HG03064 (cell line): ENCODE data around the gene PCDH15.

Source experiments
- ATAC-seq: cut with Tn5 transposase; IDR thresholded peaks from one replicate; pipeline ENCODE4 v1.9.1; 2021; ENCODE audit warnings: low read depth; ENCODE audit not compliant: unreplicated experiment

Gene PCDH15

DNA sequence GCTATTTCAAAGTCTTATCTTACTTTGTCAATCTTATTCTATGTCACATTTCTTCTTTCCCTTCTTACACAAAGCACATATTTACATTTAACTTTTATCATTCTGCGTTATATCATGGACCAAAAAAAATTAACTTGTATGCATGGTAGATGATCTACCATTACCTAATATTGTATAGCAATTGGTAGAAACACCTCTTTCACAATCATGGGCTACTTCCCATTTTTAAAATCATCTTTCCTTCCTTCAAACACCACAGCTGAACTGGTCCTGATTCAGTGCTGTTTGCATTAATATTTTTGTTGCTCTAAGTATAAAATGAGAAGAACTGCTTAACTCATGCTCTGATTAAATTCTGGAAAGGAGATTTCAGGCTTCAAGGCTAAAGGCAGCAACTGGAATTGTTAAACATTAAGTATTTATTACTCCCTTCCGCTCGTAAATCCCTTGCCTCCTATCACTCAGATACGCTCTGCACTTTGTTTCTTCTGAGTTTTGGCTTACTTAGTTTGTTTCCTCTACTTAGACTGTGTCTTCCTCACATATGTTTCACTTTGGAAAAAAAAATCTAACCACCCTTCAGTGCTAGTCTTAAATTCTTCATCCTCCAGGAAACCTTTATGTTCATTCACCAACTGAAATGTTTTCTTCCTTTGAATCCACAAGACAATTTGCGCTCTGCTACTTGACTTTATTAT lies 901.4 kb downstream of the PCDH15 start:
- no peak for ATAC-seq

DNA sequence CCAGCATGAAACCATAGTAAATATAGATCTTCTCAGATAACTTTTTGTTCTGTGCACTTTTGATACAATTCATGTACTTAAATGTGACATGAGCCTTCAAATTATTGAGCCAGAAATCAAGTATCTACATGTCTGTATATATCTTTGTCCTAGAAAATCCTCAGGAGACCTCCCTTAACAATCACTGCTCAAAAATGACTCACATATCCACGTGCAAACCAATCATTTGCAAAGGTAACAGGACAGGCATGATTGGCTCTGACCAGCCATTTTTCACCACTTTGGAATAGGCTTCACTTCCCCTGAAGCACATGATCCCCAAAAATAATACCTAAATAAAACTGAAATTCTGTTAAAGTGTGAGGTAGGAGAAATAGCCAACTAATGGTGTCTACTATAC lies 902.5 kb downstream of the PCDH15 start:
- ATAC-seq, result no peak

DNA sequence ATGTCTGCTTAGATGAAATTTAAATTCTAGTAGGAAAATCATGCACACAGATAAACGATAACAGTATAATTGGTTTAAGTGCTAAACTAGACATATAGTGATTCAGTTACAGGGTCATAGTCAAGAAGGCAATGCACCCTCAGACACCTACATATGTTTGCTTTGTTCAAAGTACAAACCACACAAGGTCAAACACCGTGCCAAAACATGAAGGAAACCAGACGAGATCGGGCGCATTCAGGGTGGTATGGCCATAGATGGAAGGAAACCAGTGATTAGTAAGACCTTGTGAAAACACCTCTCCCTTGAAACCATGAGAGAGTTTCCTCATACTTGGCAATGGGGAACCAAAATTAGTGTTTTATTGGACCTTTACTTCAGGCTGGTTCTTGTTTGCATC lies 906.9 kb downstream of the PCDH15 start:
- ATAC-seq, result no peak

DNA sequence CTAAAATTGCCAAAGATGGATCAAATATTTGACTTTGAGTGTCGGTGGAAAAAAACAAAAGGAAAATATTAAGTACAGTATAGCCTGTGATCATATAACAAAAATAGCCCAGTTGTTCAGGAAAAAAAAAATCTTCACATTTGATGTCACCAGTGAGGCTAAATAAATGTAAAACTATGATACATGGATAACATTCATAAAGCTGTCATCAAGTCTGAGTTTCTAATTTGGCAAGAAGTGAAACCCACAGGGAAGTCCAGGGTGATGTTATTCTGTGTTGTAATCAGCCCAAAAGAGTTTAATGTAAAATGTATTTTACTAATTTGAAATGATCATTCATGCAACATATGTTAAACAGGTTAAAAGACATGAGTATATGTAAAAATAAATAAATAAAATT lies 908.0 kb downstream of the PCDH15 start:
- no peak for ATAC-seq

DNA sequence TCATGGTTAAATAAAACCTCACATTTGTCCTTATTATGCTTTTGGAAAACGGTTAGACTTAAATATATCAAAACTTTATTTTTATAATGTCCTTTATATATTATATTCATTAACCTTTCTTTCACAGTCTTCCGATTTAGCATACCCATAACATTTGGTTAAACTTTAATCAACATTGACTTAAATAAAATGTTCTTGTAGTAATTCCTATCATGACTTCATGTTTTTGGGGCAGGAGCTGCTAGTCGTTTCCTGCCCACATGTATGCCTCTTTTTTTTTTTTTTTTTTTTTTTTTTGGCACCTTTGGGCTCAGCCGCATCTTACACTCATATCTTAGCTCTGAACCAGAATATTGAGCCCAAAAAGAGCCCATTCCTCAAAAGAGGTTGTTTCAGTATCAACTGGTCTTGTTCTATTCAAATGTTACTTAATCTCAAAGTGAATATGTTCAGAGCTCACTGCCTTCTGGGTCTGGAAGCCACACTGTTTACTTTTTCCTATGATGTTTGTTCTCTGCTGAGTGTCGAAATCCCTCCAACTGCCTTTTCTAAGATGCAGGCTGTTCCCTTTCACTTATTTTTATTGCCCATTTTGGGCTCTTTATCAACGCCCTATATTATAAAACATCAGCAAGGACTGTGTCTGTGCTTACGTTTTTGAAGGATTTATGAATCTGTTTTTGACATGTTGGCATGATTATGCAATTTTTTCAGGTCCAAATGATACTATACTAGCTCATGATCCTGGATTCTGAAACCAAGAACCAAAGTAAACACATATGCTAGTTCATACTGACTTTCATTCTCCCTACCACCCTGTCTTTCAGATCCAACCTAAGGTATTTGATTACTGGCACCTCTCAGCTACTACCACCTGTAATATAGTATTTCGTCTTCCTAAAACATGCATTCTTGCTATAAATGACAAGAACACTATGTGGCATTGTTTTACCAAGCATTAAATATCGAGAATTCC lies 914.4 kb downstream of the PCDH15 start:
- ATAC-seq, result no peak

DNA sequence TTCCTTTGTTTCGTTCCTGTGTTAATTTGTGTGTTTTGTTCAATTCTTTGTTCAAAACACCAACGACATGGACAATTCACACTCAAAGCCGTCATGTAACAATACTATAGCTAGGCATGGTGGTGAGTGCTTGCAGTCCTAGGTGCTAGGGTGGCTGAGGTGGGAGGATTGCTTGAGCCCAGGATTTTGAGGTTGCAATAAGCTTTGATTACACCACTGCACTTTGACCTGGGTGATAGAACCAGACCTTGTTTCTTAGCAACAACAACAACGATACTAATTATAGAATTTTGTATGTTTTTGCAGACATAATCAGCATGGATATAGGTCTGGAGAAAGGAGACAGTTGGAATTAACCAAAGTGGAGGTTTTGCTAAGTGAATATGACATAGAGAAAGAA lies 936.2 kb downstream of the PCDH15 start:
- ATAC-seq, result no peak

DNA sequence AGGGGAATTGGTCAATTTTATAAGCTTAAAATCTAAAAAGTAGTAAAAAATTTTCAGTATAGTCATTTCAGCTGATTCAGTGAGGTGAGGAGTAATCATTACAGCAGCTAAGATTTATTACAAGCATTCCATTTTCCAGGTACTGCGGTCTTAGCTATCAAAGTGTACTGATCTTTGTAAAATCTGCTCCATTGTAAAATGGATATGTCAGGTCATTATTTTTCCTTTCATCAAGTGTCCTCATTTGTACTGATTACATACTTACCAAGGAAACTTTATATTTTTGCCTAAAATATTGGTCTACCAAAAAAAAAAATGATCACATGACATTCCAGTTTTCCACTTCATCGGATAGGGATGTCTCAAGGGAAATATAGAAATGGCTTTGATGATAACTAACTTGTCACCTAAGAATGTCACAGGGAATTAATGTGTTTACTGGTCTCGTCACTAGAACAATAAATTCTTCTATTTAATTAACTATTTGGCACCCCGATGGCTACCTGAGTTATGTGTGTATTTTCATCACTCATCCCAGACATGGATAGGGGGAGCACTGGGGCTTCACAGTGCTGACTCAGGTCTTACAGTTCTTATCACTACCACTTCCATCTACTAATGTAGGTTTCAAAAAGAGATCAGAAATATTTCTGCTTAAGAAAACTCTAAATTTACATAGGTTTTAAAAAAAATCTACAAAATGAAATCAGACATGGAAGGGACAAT lies 948.4 kb downstream of the PCDH15 start:
- no peak for ATAC-seq

DNA sequence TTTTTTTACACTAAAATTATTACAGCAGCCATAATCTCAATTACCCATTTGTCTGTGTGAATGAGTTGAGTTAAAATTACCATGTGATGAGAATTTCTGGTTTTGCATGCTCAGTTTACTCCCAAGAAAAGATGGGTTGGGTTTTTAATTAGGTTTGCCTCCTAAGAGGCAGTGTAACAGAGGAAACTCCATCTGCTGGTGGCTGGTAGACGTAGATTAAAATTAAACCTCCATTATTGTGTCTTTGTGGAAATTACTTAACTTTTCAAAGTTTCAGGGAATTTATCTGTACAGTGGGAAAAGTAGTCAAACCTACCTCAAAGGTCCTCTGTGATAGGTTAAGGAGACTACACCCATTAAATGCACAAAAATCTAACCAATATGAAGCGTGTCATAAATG lies 954.2 kb downstream of the PCDH15 start:
- no peak for ATAC-seq

DNA sequence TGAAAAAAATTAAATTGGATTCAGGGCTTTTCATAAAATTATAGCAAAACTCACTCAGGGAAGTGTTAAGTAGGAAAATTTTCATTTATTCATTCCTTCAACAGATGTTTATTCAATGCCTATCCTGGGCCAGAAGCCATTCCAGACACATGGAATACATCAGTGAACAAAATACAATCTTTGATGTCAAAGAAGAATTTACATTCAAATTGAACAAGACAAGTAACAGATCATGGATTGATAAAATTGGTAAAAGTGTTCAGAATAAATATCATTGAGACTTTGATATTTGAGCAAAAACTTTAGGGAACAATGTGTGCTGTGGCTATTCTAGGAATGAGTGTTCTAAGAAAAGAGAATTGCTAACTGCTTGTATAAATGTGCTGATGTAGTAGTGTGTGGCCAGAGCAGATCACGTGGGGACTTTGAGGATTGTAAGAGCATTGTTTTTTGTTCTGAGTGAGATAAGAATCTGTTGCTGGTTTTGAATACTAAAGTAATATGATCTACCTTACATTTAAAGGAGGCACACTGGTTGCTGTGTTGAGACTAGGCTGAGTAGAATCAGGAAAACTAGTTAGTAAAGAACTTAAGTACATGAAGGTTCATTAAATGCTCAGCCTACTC lies 957.2 kb downstream of the PCDH15 start:
- no peak for ATAC-seq

DNA sequence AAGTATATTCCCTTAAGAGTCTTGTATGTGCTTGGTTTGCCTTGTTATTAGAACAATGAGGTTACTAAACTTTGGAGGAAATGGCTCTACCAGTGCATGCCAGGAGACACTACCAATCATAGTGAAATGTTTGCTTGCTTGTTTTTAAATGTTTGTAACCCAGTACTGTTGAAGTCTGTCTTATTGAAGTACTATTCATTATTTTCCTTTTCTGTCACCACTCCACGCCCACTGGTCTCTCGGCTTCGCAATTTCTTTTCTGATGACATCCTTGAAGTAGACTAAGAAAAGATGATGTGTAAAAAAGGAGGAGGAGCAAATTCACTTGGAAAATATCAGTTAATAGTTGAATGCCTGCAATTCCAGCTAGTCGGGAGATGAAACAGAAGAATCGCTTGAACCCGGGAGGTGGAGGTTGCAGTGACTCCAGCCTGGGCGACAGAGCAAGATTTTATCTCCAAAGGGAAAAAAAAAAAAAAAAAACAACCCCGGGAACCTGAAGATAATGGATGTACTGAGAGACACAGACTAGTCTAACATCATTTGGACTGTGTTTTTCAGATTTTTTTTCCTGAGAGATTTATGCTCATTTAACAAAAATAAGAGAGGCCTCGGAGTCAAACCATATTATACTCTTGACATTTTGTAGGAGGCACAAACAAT lies 959.4 kb downstream of the PCDH15 start:
- ATAC-seq, result no peak

DNA sequence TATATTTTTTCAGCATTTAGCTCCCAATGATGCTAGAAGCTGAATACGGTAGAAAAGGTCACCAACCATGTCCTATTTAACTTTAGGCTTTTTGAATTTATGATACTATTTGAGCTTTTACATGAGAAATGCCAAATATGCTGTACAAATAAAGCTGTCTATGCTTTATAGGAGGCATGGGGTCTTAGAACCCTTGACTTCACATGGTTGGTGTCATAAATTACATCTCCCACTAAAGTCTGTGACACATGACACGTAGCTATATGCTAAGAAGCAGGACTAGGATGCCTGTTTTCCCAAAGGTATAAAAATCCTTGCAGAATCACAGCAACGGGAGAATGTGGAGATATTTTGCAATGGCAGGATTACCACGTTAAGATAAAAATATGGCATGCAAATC lies 960.4 kb downstream of the PCDH15 start:
- no peak for ATAC-seq

DNA sequence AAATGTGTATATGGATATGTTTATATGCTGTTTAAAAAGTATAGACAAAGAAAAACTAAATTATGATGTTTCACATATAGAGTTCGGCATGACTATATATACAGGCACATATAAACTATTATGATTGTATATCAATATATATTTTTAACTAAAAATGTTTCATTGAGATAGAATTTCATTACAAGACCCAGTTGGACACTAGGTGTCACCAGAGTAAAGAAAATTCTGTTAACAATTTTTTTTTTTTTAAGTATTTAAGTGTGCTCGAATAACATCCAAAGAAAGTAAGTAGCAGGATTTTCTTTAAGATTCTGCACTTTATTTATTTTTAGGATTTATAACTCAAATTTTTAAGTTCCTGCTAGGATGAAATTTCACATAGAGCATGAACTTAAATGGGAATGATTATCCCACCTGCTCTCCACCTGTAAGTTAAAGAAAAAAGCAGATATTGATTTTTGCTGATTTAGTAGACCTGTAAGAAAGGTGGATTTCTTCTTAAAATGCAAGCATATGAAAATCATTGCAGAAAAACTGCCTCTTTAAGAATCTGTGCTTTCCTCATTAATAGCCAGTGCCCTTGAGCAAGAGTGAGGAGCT lies 961.5 kb downstream of the PCDH15 start:
- no peak for ATAC-seq

DNA sequence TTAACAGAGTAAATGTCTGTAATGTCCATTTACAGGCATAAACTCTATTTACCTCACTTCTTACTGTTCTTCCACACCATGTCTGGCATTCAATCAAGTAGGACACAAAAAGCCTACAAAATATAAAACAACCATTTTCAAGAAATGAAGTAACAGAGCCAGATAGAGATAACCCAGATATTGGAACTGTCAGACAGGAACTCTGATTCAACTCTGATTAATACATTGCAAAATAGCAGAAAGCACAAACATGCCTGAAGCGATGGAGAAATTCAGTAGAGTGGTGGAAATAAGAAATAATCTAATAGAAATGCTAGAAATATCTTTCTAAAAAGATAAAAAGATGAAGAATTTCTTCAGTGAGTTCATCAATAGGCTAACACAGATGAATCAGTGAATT lies 964.4 kb downstream of the PCDH15 start:
- no peak for ATAC-seq

DNA sequence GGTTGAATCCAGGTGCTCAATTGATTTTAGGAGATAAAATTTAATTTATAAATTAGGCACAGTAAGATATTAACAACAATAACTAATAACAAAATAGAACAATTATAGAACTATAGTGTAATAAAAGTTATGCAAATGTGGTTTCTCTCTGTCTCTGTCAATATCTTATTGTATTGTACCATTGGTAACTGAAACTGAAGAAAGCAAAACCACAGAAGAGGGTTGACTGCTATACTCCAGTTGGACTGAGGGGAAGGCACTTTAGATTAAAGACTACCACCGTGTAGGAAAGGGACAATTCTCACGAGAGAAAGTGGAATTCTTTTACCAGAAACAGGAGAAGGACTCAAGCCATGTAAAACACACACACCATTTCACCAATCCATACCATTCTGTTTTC lies 967.1 kb downstream of the PCDH15 start:
- ATAC-seq, result no peak

DNA sequence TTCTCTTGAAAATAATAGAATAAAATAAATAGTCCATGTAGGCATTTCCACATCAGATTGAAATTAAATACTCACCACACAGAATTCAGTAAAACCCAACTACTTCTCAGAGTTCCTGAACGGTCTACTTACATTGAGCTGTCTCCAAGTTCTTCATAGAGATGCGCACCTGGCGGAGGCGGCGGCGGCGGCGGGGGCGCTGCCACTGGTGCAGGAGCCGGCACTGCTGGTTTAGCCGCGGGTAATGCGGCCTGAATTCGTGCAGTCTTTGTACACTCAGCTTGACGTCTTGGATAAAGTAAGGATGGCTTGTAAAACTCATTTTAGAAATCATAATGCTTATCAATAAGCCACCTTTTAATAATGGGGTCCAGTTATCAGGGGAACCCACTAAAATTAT lies 973.8 kb downstream of the PCDH15 start:
- no peak for ATAC-seq

DNA sequence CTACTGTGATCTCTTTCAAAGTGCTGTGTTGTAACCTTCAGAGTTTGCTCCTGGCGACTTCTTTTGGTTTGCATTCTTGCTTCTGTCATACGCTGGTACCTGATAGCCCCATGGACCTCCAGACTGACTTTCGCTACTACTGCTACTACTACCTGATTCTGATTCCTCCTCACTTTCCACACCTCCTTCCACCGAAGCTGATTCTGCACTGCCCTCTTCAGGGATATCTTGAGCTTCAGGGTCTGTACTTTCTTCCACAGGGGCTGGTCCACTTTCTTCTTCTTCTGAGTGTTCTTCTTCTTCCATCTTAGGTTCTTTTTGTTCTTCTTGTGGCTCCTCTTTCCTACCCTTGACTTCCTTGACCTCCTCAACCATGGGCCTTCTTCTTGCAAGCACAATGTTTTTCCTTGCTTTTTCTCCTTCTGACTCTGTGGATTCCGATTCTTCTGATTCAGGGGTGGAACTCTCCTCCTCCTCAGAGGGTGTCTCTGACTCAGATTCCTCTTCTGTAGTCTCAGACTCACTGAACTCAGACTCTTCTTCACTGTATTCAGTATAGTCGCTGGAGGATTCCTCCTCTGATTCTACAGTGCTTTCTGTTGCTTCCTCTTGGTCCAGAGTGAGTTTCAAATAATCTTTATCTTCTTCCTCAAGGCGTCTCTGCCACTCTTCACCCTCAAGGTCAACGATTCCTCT lies 992.2 kb downstream of the PCDH15 start:
- ATAC-seq, result no peak

DNA sequence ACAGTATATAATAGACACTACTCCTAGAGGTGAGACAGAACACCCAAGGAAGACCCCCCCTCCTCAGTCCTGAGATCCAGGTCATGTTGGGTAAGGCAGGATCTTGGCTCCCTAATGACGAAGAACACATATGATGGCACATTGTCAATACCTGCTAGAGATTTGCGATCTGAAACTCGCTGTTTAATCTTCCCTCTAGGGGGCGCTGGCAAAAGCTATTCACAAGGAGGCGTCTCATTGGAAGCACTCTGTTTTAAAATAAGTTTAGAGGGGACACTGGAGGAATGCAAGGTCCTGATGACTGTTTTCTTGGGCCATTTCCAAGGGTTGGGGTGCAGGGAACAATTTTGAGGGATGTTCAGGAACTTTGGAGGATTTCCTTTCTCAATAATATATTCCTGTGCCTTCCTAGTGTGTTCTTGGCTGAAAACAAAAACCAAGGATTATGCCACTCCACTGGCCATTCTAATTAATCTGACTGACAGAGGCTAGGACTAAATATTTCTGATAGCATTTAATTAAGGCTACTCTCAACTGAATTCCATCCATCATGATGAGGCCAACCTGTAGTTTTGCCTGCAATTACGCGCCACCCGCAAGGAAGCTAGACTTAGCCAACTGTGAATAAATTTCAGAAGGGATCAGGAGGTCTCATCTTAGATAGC lies 1014.7 kb downstream of the PCDH15 start:
- no peak for ATAC-seq

DNA sequence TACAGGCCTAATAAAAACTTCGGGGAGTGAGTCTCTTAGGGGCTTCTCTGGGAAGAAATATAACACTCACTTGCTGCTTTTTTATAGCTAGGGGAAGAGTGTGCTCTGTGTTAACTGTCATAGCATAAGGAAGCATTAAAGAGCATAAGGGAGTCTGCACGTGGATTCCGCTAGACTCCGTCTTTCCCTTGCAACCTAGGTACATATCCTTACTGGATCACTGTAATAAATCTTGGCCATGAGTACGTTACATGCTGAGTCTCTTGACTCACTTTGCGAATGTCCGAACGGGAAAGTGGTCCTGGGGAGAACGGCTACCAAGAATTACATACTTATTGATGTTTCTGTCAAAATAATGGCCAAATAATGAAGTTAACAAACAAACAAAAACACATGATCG lies 1029.3 kb downstream of the PCDH15 start:
- no peak for ATAC-seq

DNA sequence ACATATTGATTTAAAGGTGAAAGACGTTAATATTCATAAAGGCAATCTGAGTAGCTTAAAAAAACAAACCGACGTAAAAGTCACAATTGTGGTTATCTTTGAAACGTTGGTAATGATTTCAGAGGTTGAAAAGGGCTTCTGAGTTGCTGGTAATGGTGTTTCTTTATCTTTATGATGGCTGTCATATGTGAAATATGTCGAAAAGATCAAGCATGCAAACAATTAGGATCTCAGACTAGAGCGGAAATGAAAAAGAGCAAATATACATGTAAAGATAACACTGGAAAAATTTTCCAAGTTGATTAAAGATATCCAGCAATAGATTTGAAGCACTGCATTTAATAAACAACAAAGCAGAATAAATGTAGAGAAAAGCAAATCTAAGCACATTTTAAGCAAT lies 1030.1 kb downstream of the PCDH15 start:
- ATAC-seq, result no peak
